Central memory CD4-positive, alpha-beta T cell (primary cell): ENCODE results near the gene FOXP3.

Source experiments
- DNase-seq: peaks from one replicate; pipeline ENCODE4 v3.0.0; 2022

FOXP3 gene

GRCh38 chrX:49212861-49213260 lies 51.6 kb downstream of the FOXP3 start:
- DNase-seq: no peak

DNA sequence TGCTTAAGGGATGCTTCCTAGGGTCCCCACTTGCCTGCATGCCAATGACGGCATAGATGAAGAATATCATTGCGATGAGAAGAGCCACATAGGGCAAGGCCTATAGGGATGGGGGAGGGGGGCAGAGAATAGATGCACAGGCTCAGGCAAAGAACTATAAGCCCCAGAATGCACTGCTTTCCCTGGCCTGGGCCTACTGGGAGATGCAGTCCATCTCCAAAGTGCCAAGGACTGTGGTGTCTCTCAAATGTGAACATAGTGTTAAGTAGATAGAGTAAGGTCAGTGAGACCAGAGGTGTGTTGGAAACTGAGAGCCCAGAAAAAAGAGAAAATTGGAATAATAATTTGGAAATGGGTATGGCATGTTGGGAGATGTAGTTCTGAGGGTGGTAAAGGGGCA lies 52.3 kb downstream of the FOXP3 start:
- no peak for DNase-seq

DNA sequence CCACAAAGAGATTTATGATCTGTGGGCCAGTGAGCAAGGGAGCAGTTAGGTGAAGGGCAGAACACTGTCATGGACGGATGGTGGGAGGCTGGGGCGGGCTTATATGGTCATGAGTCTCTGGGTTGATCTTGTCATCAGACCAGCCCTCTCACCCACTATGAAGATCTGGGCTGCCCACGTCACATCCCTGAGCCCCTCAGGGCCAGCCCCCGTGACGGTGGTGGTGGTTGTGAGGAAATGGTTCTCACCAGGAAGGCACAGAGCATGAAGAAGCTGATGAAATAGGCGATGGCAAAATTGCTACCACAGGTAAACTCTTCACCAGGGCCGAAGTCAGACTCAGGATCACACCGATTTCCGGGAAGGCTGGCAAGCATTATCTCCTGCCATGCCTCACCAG lies 53.4 kb downstream of the FOXP3 start:
- no peak for DNase-seq

DNA sequence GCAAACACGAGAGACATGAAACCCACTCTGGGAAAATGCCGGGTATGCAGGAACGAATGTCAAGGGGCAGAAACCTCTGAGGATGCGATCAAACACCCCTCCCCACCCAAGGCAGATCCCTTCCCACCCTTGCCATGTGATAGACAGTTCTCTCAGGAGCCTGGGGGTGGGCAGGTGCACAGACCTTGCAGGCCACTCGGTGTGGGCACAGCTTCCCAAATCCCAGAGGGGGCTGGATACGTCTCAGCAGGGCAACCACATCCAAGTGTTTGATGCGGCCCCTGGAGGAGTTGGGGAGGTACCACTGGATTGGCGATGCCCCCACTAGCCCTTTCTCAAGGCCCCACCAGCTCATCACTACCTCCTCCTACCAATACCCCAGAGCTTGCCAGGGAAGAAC lies 54.1 kb downstream of the FOXP3 start:
- DNase-seq: no peak

GRCh38 chrX:49209434-49210251 lies 54.9 kb downstream of the FOXP3 start:
- DNase-seq: no peak

DNA sequence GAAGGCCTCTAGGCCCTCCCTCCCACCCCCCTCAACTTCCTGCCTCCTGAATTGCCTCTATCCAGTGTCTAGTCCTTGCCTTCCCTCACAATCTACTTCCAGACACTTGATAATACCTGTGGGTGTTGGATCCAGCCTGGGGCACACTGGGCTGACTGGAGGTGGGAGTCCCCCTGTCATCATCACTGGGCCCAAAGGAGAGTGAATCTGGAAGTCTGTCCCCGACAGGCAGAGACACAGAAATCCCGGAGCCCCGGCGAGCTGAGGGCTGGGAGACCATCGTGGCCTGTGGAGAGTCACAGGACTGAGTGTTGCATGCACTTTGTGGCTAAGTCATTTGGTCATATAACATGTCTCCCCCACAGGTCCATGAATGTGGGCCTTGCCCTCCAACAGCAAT lies 56.1 kb downstream of the FOXP3 start:
- DNase-seq: no peak

GRCh38 chrX:49206543-49206942 lies 58.0 kb downstream of the FOXP3 start:
- no peak for DNase-seq

DNA sequence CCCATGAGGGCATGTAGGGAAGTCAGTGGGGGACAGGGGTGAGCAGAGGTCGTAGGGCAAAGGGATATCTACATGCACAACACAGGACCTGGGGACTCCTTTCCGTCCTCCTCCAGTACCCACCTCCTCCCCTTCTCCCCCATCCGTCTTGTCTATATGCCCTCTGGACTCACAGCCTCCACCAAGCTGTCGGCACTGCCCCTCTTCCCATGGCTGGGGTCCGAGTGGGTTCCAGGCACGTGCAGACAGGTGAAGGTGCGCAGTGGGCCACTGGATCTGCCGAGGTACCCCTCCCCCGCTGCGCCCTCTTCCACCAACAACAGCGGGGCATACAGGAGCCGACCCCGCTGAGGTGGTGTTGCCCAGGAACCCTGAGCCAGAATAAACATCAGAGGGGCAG lies 59.1 kb downstream of the FOXP3 start:
- no peak for DNase-seq

- no peak for DNase-seq
Observed at GRCh38 chrX:49204709-49205108, 59.8 kb downstream of the FOXP3 start.

DNA sequence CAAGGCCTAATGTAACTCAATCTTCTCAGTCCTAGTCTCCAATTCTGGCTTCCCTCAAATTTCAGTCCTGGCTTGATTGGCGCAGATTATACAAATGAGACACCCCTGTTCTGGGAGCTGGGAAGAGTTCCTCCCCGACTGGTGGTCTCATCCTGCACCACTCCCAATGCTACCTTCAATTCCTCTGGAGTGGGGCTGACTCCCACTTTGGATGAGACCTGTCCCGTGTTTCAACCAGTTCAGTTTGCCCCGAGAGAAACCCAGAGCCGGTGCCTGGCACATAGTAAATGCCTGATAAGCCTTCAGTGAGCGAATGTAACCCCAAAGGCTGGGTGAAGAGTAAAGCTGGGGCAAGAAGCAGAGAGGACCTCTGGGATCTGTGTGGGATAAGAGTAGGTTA lies 60.5 kb downstream of the FOXP3 start:
- DNase-seq: no peak

DNA sequence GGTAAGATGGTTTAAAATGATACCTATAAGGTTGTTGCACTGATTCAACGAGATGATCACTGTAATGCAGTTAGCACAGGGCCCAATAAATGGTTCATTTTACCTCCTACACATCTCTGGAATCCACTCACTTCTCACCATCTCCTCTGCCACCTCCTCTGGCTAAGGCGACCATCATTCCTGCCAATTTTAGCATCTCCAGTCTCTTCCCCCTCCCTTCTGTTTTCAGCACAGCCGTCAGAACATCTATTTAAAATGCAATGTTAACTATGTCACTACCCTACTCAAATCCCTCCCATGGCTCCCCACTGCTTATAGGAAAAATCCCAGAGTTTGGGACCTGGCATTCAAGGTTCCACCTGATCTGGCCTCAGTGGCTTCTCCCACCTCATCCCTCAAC lies 61.0 kb downstream of the FOXP3 start:
- DNase-seq: no peak

GRCh38 chrX:49202022-49202421 lies 62.5 kb downstream of the FOXP3 start:
- DNase-seq: no peak
